Heart left ventricle (tissue), 16 donors: ENCODE results near the gene HIP1. TPM values are rescaled to one million over a fixed set of nuclear protein-coding genes. Genes with fewer than 3 reads are reported as not detected.
"Not testable (repeated sequence)": the region's sequence is repeated elsewhere in the genome, so short reads cannot be mapped to it uniquely, and the experiment has no call there.

Experiments
- ATAC-seq, 4 donors: fragments of 200-7000 bp; cut with Tn5 transposase; one replicate each; pipeline ENCODE4 v1.9.1; 2020 to 2022; ENCODE audit warnings: moderate library complexity in 4 of 4, mild to moderate bottlenecking in 3 of 4, moderate number of reproducible peaks in 1 of 4
- DNase-seq, 5 donors: peaks; one replicate each; pipeline ENCODE4 v3.0.0-alpha.2; 2020
- H3K27ac ChIP-seq, 12 donors: fragments of 200-600 bp; sonication (generic) in 4 of 12; one replicate each; pipeline versions ENCODE4 v1.5.0 to v1.8.0; 2016 to 2022; ENCODE audit warnings: mild to moderate bottlenecking in 2 of 12
- H3K27me3 ChIP-seq, 9 donors: fragments of 200-600 bp; sonication (generic) in 2 of 9; one replicate each; pipeline versions ENCODE4 v1.5.1 to v1.8.0; 2016 to 2022; ENCODE audit warnings: mild to moderate bottlenecking in 3 of 9
- H3K36me3 ChIP-seq, 9 donors: fragments of 200-600 bp; sonication (generic) in 2 of 9; one replicate each; pipeline versions ENCODE4 v1.5.0 to v1.8.0; 2018 to 2022; ENCODE audit warnings: mild to moderate bottlenecking in 2 of 9
- H3K4me1 ChIP-seq, 12 donors: fragments of 200-600 bp; sonication (generic) in 4 of 12; one replicate each; pipeline versions ENCODE4 v1.5.0 to v1.8.0; 2016 to 2022; ENCODE audit warnings: mild to moderate bottlenecking in 3 of 12
- H3K4me3 ChIP-seq, 12 donors: fragments of 200-600 bp; sonication (generic) in 4 of 12; one replicate each; pipeline versions ENCODE4 v1.5.0 to v1.8.0; 2017 to 2022; ENCODE audit warnings: mild to moderate bottlenecking in 9 of 12, moderate library complexity in 4 of 12
- H3K9me3 ChIP-seq, 12 donors: fragments of 200-600 bp; sonication (generic) in 4 of 12; one replicate each; pipeline versions ENCODE4 v1.5.0 to v1.8.0; 2016 to 2022; ENCODE audit warnings: mild to moderate bottlenecking in 1 of 12
- POLR2A ChIP-seq, 2 donors: fragments of 450-650 bp; IDR thresholded peaks; one replicate each; pipeline ENCODE4 v1.6.1; 2017; ENCODE audit warnings: antibody characterized with exemption in 2 of 2, mild to moderate bottlenecking in 2 of 2, moderate library complexity in 2 of 2
- WGBS, 4 donors: extraction: QIAGEN DNeasy Blood & Tissue Kit in 2 of 4; methylation state at CpG; one replicate each; pipeline versions ENCODE4 v1.1.5 to v1.1.7; 2013 to 2018; 5-methylcytosine and 5-hydroxymethylcytosine counted together
- intact Hi-C, 10 donors: fragments of 100-400 bp; cut with DNase I; formaldehyde crosslinking; loops; one replicate each; pipeline versions ENCODE4 v1.11.1 to v1.14.2; 2022
- polyA plus RNA-seq, 2 donors: library from polyadenylated mRNA; stranded (reverse); fragments of 200-250 nt; gene quantifications; one replicate each; pipeline ENCODE4 v1.2.3, GENCODE V29; 2013
- total RNA-seq, 9 donors: library from RNA; depleted of rRNA in 2 of 9; stranded (reverse); fragments of >200 nt in 2 of 9; fragmentation: NEBNext Ultra II Directional in 3 of 9; extraction: Animal tissue kit (Norgen Biotek cat#: 25700) in 3 of 9; gene quantifications; one replicate each; pipeline versions ENCODE4 v1.1.0 to v1.2.4, GENCODE V29; 2016 to 2023
- TF ChIP-seq, protein P1 (sequence below), 12 donors: fragments of 200-600 bp; sonication (generic) in 4 of 12; IDR thresholded peaks; one replicate each; pipeline versions ENCODE4 v1.5.0 to v1.8.0; 2018 to 2022; ENCODE audit warnings: antibody characterized with exemption in 12 of 12, mild to moderate bottlenecking in 5 of 12
- donor health status: ischemic (EF 13 %, LVEDD 7.1; RV severe dilation, severe dysfunction).
- donor health status: healthy with polysubstance abuse.
- donor health status: DM: no; HTN: yes; CAD: no.
- donor health status: DM: no; HTN: no; CAD: no.
- donor health status: ischemic (EF 25% LVEDD 6.9; RV normal size, moderate dysfunction).
- donor health status: ischemic (EF 25% LVEDD 5.7; RV mildly dilated, moderate dysfunction).
- donor health status: healthy.
- donor health status: DM: yes; HTN: yes; CAD: no.
- donor health status: ischemic (EF 35%, LVEDD 5.7; RV mildly dilated, moderate dysfunction).
- donor health status: nonischemic (EF 11% LVEDD 7.7; RV severe dilation, severe dysfunction).
- donor health status: DM: yes; HTN: yes; CAD: no.
- donor health status: PGD.
- donor health status: ischemic (EF 29% LVEDD 5.4; RV normal size, mild dysfunction).
- donor health status: nonischemic (EF 23%, LVEDD 6.1; RV moderate dilation, normal function).

HIP1 gene
- total and polyA plus RNA-seq, 11 donors, result 5.9 to 36.4 (median 21.8) TPM

DNA sequence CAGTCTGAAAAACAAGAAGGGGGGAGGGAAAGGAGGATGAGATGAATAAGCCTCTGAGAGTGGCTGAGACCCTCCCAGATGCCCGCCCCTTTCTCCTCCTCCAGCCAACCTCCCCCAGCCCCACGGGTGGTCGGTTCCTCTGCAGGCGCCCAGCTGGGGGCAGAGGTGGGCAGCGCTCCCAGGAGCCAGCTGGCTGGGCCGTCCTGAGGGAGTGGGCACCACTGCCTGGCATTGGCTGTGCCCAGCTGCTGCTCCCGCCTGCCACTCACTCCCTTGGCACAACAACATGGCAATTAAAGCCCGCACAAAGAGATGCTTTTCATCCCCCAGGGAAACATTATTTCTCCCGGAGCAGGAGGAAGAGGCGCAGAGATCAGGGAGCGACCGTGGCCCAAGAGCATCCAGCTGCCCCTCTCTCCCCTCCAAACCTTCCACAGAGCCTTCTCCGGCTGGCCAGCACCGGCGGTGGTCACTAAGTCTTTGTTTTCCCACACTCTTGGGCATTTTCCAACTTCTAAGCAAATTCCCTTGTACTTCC, 139.4 kb downstream of the HIP1 start:
- intact Hi-C loops, result no loop called here
- no peak for TF ChIP-seq POLR2A (IDR thresholded peaks at IDR 0.05)
- TF ChIP-seq, protein P1, sequence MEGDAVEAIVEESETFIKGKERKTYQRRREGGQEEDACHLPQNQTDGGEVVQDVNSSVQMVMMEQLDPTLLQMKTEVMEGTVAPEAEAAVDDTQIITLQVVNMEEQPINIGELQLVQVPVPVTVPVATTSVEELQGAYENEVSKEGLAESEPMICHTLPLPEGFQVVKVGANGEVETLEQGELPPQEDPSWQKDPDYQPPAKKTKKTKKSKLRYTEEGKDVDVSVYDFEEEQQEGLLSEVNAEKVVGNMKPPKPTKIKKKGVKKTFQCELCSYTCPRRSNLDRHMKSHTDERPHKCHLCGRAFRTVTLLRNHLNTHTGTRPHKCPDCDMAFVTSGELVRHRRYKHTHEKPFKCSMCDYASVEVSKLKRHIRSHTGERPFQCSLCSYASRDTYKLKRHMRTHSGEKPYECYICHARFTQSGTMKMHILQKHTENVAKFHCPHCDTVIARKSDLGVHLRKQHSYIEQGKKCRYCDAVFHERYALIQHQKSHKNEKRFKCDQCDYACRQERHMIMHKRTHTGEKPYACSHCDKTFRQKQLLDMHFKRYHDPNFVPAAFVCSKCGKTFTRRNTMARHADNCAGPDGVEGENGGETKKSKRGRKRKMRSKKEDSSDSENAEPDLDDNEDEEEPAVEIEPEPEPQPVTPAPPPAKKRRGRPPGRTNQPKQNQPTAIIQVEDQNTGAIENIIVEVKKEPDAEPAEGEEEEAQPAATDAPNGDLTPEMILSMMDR (IDR thresholded peaks at IDR 0.05), result no peak
- WGBS, 4 donors, result 34 to 50% (median 38%) methylated on average over 13 to 15 of the region's 15 CpGs
- Histone ChIP-seq H3K4me3 (peak overlapping the region in 2 of 12 donors; percentile 4 to 16), H3K27me3 (no peaks in the 10 kb centered on the region), H3K36me3 (peaks cover 0 to 30% (median 7%) of the 10 kb centered on the region in 9 donors), H3K4me1 (peaks cover 0 to 29% (median 12%) of the 10 kb centered on the region in 12 donors), H3K9me3 (no peaks in the 10 kb centered on the region), H3K27ac (peak overlapping the region in 10 of 12 donors; percentile 25 to 74 (median 47))
- ATAC-seq, result peak in 3 of 4 donors; percentile 22 to 68 (median 43)
- DNase-seq, result no peak

DNA sequence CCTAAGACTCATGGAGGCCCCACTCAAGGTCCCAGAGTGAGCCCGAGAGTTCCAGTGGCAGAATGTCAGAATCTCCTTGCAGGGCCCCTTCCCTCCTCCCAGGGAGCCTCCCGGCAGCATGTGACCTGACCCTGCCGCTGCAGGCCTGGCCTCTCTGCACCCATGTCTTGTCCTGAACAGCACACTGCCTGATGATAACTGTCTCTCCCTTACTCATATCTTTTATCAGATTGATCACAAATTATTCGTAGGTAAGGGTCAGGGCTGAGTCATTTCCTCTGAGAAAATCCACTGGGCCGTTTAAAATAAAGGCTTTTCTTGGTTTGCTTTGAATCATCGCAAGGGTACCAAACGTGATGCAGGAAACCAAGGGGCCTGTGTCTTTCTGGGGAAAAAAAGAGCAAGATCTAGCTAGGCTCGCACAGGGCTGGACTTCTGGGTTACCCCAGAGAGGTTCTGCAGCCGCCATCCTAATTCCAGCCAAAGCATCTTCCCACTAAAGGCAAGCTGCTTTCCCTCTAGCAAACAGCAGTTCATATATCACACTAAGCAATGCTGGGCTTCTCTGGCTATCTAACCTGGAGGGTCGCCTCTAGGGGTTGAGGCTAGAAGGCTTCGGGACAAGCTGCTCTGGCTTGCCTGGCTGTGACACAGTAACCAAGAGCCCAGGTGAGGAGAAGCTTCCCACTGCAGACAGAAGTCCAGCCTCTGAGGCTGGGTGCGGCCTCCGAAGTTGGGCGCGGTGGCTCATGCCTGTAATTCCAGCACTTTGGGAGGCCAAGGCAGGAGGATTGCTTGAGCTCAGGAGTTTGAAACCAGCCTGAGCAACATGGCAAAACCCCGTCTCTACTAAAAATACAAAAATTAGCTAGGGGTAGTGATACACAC, 141.8 kb downstream of the HIP1 start:
- peaks cover 0 to 23% (median 12%) of the 10 kb centered on the region in 12 donors for H3K4me1 ChIP-seq
- 78 to 83% (median 81%) methylated on average over 16 of the region's 16 CpGs for WGBS, 4 donors
- intact Hi-C loops, result no loop called here

DNA sequence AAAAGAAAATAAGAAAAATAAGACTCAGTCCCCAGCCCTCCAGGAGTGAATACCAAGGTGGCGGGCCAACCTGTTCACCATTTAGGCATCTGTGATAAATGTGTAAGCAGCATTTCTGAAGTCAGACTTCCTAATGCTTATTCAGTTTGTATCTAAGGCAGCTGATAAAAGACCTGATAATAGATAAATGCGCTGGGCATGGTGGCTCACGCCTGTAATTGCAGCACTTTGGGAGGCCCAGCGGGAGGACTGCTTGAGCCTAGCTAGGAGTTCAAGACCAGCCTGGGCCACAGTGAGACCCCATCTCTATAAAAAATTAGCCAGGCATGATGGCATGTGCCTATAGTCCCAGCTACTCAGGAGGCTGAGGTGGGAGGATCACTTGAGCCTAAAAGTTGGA, 143.0 kb downstream of the HIP1 start:
- intact Hi-C loops, result no loop called here
- peaks cover 0 to 3% (median 0%) of the 10 kb centered on the region in 12 donors for H3K9me3 ChIP-seq
- no peak overlapping the region for H3K4me3 ChIP-seq
- ATAC-seq (no peak), DNase-seq (no peak)
- no peaks in the 10 kb centered on the region for H3K27me3 ChIP-seq
- H3K27ac ChIP-seq, result no peak overlapping the region
- TF ChIP-seq POLR2A (IDR thresholded peaks at IDR 0.05), result no peak
- TF ChIP-seq, protein P1 (IDR thresholded peaks at IDR 0.05), result no peak
- H3K36me3 ChIP-seq, result peaks cover 0 to 55% (median 27%) of the 10 kb centered on the region in 9 donors
- WGBS, 4 donors, result 96 to 100% (median 98%) methylated on average over 4 of the region's 4 CpGs
- peaks cover 0 to 23% (median 12%) of the 10 kb centered on the region in 12 donors for H3K4me1 ChIP-seq

More for the DNA sequence above, 141.8 kb downstream of the HIP1 start:
- Histone ChIP-seq H3K27me3 (no peaks in the 10 kb centered on the region), H3K27ac (peak overlapping the region in 1 of 12 donors; percentile 11), H3K4me3 (no peak overlapping the region), H3K36me3 (peaks cover 0 to 43% (median 15%) of the 10 kb centered on the region in 9 donors), H3K9me3 (no peaks in the 10 kb centered on the region)
- TF ChIP-seq POLR2A (IDR thresholded peaks at IDR 0.05), result no peak
- TF ChIP-seq, protein P1 (IDR thresholded peaks at IDR 0.05), result no peak
- ATAC-seq (no peak), DNase-seq (no peak)

DNA sequence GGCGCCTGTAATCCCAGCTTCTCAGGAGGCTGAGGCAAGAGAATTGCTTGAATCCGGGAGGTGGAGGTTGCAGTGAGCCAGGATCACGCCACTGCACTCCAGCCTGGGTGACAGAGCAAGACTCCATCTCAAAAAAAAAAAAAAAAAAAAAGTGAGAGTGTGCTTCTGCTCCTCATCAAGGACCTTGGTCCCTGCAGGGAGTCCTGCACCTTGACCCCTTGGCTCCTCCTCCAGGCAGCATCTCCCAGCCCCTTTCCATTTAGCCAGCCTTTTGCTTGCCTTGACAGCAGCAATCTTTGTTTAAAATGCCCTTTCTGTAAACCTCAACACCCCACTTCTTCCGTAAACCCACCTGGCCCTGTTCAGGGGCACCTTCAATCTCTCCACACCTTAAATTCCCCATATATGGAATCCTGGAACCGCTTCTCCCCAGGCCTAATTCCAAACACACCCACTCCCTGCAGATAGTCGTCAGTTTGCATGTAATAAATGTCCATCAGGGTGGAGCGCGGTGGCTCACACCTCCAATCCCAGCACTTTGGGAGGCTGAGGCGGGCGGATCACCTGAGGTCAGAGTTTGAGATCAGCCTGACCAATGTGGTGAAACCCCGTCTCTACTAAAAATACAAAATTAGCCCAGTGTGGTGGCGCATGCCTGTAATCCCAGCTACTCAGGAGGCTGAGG, 145.1 kb downstream of the HIP1 start:
- not testable (repeated sequence) for H3K4me3 ChIP-seq, DNase-seq, ATAC-seq, H3K27ac ChIP-seq, H3K27me3 ChIP-seq, H3K9me3 ChIP-seq
- 86 to 97% (median 95%) methylated on average over 12 of the region's 12 CpGs for WGBS, 4 donors
- intact Hi-C loops, result loop anchor here in 1 of 10 donors (5.0 kb wide), 1 partner anchor 51 kb away; no protein-coding TSS in a partner anchor
- peaks cover 0 to 63% (median 35%) of the 10 kb centered on the region in 9 donors for H3K36me3 ChIP-seq
- H3K4me1 ChIP-seq, result peaks cover 0 to 12% (median 2%) of the 10 kb centered on the region in 12 donors
